Activated naive CD4-positive, alpha-beta T cell treated with anti-CD3 and anti-CD28 coated beads, Interleukin-2, amount 10 ng/mL, durations not matched to agents 7 days and 5 days (primary cell): ENCODE results near the gene ZWILCH.

ENCODE experiments used
- CTCF ChIA-PET: fragments of 350-600 bp; sonication (Branson Sonifier 250); formaldehyde crosslinking; loops from one replicate; lab custom pipeline; 2021; ENCODE audit warnings: antibody characterized with exemption; lab: Charles Lee
- DNase-seq: peaks from one replicate; pipeline ENCODE4 v3.0.0-alpha.2; 2020
- H3K27ac Mint-ChIP-seq: one replicate; pipeline ENCODE4 v1.8.0; 2021; ENCODE audit warnings: mild to moderate bottlenecking, moderate library complexity, mixed read lengths
- H3K27me3 Mint-ChIP-seq: one replicate; pipeline ENCODE4 v1.8.0; 2021; ENCODE audit warnings: mild to moderate bottlenecking, mixed read lengths
- H3K36me3 Mint-ChIP-seq: one replicate; pipeline ENCODE4 v1.8.0; 2021; ENCODE audit warnings: mixed read lengths
- H3K4me1 Mint-ChIP-seq: one replicate; pipeline ENCODE4 v1.8.0; 2021; ENCODE audit warnings: mixed read lengths
- H3K4me3 Mint-ChIP-seq: one replicate; pipeline ENCODE4 v1.8.0; 2021; ENCODE audit warnings: mild to moderate bottlenecking, moderate library complexity, mixed read lengths
- H3K9me3 Mint-ChIP-seq: one replicate; pipeline ENCODE4 v1.8.0; 2021; ENCODE audit warnings: mixed read lengths

The ZWILCH gene

DNA sequence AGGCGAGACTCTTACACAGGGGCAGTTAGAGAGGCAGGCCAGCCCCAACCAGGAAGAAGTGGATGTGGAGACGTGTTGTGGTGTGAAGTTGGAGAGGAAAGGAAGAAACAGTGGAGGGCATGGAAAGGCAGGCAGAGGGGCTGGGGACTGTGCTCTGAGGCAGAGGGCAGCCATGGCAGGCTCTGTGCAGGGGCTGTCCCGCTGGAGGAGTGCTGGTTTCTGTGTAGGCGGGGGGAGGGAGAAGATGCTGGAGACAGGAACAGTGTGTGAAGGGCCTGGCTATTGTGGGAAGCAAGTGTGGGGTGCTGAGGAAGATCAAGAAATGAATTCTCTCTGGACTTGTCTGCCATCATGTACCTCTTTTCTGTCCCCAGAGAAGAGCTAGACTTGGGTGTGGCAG, 28.6 kb upstream of the ZWILCH start:
- CTCF ChIA-PET: no interaction called here
- H3K4me1 Mint-ChIP-seq: peaks cover 27% of the 10 kb centered on the region
- DNase-seq: no peak
- H3K27ac Mint-ChIP-seq: no peak overlapping the region
- no peaks in the 10 kb centered on the region for H3K9me3 Mint-ChIP-seq
- H3K4me3 Mint-ChIP-seq: no peak overlapping the region
- peaks cover 33% of the 10 kb centered on the region for H3K36me3 Mint-ChIP-seq
- H3K27me3 Mint-ChIP-seq: no peaks in the 10 kb centered on the region

DNA sequence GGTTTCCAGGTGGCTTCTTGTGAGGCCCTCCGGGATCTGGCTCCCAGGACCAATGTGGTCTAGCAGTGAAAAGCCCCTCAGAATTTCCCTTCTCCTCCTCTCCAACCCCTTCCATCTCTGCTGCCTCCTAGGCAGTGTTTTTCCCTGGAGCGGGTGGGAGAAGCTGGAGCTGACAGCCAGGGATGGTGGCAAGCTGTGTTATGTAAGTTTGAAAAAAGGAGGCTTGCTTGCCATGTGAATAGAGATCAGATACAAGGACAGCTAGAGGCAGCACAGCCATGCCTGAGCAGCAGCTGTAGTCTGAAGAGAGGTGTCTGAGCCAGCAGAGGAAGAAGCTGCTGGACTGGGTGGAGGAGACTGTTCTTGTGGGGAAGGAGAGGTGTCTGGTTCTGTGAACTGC, 28.1 kb upstream of the ZWILCH start:
- H3K4me1 Mint-ChIP-seq: peaks cover 23% of the 10 kb centered on the region
- no peaks in the 10 kb centered on the region for H3K9me3 Mint-ChIP-seq
- no peak for DNase-seq
- H3K36me3 Mint-ChIP-seq: peaks cover 38% of the 10 kb centered on the region
- H3K27me3 Mint-ChIP-seq: no peaks in the 10 kb centered on the region
- no peak overlapping the region for H3K4me3 Mint-ChIP-seq
- no peak overlapping the region for H3K27ac Mint-ChIP-seq
- CTCF ChIA-PET: no interaction called here

DNA sequence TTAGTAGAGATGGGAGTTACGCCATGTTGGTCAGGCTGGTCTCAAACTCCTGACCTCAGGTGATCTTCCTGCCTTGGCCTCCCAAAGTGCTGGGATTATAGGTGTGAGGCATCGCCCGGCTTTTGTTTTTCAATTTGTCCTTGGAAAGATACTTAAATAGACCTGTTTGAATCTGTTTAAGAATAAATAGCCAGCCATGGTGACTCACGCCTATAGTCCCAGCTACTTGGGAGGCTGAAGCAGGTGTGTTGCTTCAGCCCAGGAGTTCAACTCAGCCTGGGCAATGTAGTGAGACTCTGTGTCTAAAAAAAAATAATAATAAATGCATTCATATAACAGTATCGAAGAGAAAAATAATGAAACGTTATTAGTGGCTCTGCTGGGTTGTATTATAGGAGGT, 24.9 kb upstream of the ZWILCH start:
- CTCF ChIA-PET: interaction anchor here (0.7 kb wide), 1 partner anchor 9 kb away, joined by 5 read pairs; no protein-coding TSS in a partner anchor
- Mint-ChIP-seq H3K27ac (no peak overlapping the region), H3K4me3 (no peak overlapping the region), H3K9me3 (no peaks in the 10 kb centered on the region), H3K36me3 (peaks cover 57% of the 10 kb centered on the region), H3K27me3 (no peaks in the 10 kb centered on the region), H3K4me1 (peaks cover 9% of the 10 kb centered on the region)
- DNase-seq: no peak

DNA sequence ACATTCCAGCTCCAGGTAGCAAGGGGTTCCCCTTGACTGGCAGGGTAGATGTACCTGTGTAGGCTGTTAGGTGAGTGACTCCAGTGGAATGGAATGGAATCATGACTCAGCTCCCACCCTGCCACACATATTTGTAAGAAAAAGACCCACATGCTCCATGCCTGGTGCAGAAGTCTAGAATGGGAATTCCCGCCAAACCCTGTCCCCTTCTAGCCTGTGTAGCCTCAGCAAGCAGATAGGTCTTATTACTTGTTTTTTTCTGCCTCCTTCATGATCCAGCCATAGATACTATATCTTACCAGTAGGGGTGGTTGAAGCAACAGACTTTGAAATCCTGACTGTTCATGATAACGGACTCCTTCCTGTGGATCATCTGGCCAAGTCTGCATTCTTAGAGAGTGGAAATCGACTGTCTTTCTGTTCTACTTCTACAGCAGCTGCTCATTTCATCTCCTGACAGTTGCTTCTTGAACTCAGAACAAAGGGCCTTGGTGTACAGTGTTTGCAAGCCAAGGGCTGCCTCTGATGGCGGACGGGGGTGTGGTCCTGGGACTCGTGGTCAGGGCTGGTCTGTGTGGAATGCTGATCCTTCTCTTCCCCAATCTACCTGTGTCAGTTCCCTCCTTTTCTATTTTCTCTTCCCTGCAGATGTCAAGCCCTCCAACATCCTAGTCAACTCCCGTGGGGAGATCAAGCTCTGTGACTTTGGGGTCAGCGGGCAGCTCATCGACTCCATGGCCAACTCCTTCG, 23.8 kb upstream of the ZWILCH start:
- Mint-ChIP-seq H3K36me3 (peaks cover 54% of the 10 kb centered on the region), H3K9me3 (no peaks in the 10 kb centered on the region), H3K27me3 (no peaks in the 10 kb centered on the region), H3K27ac (no peak overlapping the region), H3K4me1 (peaks cover 6% of the 10 kb centered on the region), H3K4me3 (no peak overlapping the region)
- CTCF ChIA-PET: interaction anchor here (0.7 kb wide), 1 partner anchor 10 kb away, joined by 5 read pairs; no protein-coding TSS in a partner anchor
- no peak for DNase-seq

DNA sequence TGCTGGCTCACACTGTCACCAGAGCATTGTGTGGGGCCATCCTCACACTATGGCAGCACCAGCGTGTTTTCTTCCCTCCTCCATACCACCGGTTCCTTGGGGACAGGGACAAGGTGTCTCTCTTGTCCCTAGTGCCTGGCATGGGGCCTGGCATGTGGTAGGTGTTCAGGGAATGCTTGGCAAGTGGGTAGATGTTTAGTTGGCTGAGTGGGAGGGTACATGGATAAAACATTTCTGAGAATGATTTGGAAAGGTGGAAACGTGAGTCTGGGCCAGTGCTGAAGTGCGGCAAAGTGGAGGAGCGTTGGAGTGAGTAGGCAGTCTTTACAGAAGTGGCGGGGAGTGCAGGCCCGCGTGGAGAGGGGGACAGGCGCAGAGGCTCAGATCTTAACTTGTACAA, 22.6 kb upstream of the ZWILCH start:
- no peak for DNase-seq
- CTCF ChIA-PET: no interaction called here
- H3K36me3 Mint-ChIP-seq: peaks cover 61% of the 10 kb centered on the region
- no peak overlapping the region for H3K4me3 Mint-ChIP-seq
- no peaks in the 10 kb centered on the region for H3K27me3 Mint-ChIP-seq
- no peak overlapping the region for H3K27ac Mint-ChIP-seq
- no peaks in the 10 kb centered on the region for H3K9me3 Mint-ChIP-seq
- peaks cover 3% of the 10 kb centered on the region for H3K4me1 Mint-ChIP-seq

DNA sequence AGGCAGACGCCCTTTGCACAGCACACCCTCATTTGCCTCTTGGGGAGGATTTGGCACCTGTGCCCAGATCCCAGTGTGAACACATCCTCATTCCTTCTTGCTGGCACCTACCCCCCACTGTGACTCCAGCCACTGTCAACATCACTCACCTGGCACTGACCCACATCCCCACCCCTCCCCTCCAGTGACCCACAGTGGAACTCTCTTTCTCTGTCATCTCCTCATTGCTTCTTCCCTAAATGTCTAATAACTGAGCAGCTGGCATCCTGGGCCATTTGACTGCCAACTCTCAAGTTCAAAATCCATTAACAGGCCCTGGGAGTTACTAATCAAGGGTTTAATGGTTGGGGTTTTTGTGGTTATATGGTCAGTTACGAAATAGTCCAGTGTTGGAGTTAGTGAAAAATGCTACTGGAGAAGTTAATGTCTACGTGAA, 22.0 kb upstream of the ZWILCH start:
- Mint-ChIP-seq H3K27me3 (no peaks in the 10 kb centered on the region), H3K27ac (no peak overlapping the region), H3K4me1 (peaks cover 3% of the 10 kb centered on the region), H3K9me3 (no peaks in the 10 kb centered on the region), H3K4me3 (no peak overlapping the region), H3K36me3 (peaks cover 67% of the 10 kb centered on the region)
- no peak for DNase-seq
- CTCF ChIA-PET: no interaction called here

DNA sequence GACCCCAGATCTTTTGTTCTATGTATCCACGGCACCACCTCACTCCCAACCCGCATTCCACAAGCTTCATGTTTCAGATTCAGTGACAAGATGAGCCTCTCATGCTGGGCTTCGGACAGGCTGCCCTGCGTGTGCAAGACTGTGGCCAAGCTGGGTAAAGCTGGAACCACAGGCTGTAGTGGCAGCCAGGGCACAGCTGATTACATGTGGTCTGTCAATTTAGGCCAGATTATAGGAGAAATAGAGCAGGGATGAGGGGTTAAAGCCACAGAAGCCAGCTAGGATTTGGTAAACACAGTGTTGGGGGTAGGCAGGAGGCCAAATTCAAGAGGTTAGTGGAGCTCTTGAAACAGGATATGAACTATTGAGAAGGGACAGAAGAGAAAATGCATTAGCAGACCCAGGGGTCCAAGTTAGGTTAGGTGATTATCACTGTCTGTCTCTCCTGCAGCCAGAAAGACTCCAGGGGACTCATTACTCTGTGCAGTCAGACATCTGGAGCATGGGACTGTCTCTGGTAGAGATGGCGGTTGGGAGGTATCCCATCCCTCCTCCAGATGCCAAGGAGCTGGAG, 20.5 kb upstream of the ZWILCH start:
- H3K9me3 Mint-ChIP-seq: no peaks in the 10 kb centered on the region
- no peaks in the 10 kb centered on the region for H3K27me3 Mint-ChIP-seq
- no peak overlapping the region for H3K4me3 Mint-ChIP-seq
- no peak for DNase-seq
- CTCF ChIA-PET: no interaction called here
- peaks cover 4% of the 10 kb centered on the region for H3K4me1 Mint-ChIP-seq
- peaks cover 71% of the 10 kb centered on the region for H3K36me3 Mint-ChIP-seq
- no peak overlapping the region for H3K27ac Mint-ChIP-seq

DNA sequence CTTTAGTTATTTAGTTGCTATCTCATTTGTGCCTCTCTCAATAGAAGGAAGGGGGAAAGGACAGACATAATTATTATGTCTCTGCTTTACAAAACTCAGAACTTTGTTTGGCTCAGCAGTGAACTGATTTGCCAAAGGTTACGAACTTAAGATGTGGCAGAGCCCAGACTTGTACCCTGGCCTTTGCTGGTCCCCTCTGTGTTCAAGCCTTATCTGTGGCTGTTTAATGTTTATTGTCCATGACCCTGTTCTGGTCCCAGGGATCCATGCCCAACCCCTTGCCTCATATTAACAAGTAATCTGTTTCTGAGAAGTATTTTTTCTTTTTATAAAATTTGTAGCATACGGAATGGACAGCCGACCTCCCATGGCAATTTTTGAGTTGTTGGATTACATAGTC, 18.2 kb upstream of the ZWILCH start:
- H3K4me1 Mint-ChIP-seq: peaks cover 4% of the 10 kb centered on the region
- peaks cover 75% of the 10 kb centered on the region for H3K36me3 Mint-ChIP-seq
- no peak overlapping the region for H3K4me3 Mint-ChIP-seq
- no peaks in the 10 kb centered on the region for H3K27me3 Mint-ChIP-seq
- DNase-seq: no peak
- H3K9me3 Mint-ChIP-seq: no peaks in the 10 kb centered on the region
- no peak overlapping the region for H3K27ac Mint-ChIP-seq
- CTCF ChIA-PET: no interaction called here

DNA sequence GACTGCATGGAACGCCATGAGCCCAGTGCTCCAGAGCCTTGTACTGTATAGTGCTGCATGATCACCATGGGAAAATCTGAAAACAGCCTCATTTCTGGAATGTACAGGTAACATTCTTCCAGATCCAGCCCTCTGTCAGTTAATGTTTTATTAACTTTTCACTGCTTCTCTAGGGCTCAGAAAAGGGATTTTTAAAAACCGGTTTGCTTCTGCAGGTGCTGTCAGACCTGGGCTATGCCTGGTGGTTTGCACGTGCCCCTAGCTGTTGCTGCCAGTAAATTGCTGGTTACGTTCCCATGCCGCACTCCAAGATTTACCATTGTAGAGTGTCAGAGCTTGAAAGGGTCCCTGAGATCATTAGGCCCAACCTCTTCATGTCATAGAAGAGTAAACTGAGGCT, 16.6 kb upstream of the ZWILCH start:
- Mint-ChIP-seq H3K27ac (no peak overlapping the region), H3K36me3 (peaks cover 76% of the 10 kb centered on the region), H3K4me1 (peaks cover 4% of the 10 kb centered on the region), H3K9me3 (no peaks in the 10 kb centered on the region), H3K27me3 (no peaks in the 10 kb centered on the region), H3K4me3 (no peak overlapping the region)
- DNase-seq: no peak
- CTCF ChIA-PET: interaction anchor here (2.8 kb wide), 1 partner anchor 10 kb away, joined by 13 read pairs; no protein-coding TSS in a partner anchor

DNA sequence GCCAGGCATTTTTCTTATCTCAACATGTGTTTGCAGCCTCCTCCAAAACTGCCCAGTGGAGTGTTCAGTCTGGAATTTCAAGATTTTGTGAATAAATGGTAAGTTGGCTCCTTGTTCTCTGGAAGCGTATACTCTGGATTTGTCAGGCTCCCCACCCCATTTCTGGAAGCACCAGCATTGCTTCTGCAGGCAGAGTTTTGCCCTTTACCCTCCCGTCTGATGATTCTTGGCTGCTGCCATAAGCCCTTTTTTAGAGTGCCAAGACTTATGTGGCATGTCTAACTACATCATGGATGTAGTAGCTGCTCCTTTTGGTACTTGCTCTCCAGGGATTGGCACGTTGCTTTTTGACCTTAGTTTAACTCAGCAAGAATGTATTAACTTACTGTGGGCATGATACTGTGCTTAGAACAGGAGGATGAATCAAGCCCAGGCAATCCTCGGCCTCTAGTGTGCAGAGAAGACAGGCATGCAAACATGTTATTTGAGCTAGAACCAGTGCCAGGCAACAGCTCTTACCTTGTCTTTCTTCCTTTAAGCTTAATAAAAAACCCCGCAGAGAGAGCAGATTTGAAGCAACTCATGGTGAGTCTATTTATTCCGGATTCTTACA, 15.8 kb upstream of the ZWILCH start:
- no peak overlapping the region for H3K4me3 Mint-ChIP-seq
- no peak for DNase-seq
- CTCF ChIA-PET: interaction anchor here (1.1 to 2.8 kb wide), 2 partner anchors 9 to 19 kb away, joined by 3 to 13 read pairs; no protein-coding TSS in a partner anchor
- no peak overlapping the region for H3K27ac Mint-ChIP-seq
- peaks cover 80% of the 10 kb centered on the region for H3K36me3 Mint-ChIP-seq
- H3K27me3 Mint-ChIP-seq: no peaks in the 10 kb centered on the region
- no peaks in the 10 kb centered on the region for H3K9me3 Mint-ChIP-seq
- peaks cover 4% of the 10 kb centered on the region for H3K4me1 Mint-ChIP-seq

DNA sequence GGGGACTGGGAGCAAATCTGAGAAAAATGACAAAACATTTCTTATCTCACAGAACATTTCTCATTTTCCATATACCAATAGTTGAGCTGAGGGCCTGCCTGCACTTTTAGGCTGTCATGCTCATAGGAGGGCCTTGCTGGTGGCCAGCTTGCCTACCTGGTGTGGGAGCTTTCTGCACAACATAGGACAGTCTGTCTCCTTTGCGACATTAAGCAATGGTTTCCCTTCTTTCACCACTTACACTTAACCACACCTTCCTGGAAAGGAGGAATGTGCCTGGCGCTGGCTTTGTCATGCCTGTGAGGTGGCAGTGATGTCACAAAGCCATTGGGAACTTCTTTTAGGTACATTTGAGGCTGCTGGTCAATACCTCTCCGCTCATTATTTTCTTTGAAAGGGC, 13.3 kb upstream of the ZWILCH start:
- CTCF ChIA-PET: no interaction called here
- peak overlapping the region; percentile 37 for H3K27ac Mint-ChIP-seq

DNA sequence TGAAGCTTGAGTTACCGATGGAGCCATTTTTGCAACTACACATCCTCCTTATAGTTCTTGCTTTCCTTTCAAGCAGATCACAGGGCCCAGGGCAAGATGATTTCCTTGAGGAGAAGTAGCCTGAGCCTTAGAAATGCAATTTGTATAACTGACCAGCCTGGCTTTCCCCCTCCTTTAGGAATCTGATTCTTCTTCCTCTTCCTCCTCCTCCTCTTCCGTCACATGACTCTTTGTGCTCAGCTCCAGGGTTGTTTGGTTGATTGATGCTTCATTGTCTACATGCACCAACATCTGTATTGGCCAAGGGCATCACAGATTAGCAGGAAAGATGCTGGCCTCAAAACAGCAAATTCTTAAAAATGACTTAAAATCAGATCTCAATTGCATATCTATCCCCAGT, 10.9 kb upstream of the ZWILCH start:
- Mint-ChIP-seq H3K9me3 (no peaks in the 10 kb centered on the region), H3K4me1 (peaks cover 34% of the 10 kb centered on the region), H3K27ac (peak overlapping the region; percentile 40), H3K27me3 (no peaks in the 10 kb centered on the region), H3K4me3 (no peak overlapping the region), H3K36me3 (peaks cover 79% of the 10 kb centered on the region)
- no peak for DNase-seq
- CTCF ChIA-PET: no interaction called here

More for the DNA sequence above, 13.3 kb upstream of the ZWILCH start:
- no peaks in the 10 kb centered on the region for H3K27me3 Mint-ChIP-seq
- H3K36me3 Mint-ChIP-seq: peaks cover 76% of the 10 kb centered on the region
- DNase-seq: no peak
- no peaks in the 10 kb centered on the region for H3K9me3 Mint-ChIP-seq
- H3K4me1 Mint-ChIP-seq: peaks cover 17% of the 10 kb centered on the region
- no peak overlapping the region for H3K4me3 Mint-ChIP-seq

DNA sequence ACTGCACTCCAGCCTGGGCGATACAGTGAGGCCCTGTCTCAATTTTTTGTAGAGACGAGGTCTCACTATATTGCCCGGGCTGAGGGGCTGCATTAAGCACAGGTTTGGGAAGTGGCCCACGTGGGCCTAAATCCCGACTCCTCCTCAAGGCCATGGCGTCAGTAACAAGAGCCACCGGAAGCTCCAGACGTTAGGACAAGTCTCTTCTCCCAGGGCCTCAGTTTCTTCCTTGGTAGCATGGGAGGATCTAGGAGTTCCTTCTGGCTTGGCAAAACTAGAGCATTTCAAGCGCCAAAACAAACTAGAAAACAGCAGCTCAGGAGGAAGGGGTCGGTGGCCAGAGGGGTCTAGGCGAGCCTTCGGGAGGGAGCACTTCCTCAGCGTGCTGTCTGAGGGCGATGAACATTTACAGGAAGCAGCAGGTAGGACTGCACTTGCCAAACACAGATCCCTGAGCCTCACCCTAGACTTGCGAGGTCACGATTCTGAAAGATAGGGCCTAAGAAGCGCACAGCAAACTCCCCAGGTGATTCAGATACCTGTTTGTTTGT, 8.1 kb upstream of the ZWILCH start:
- H3K27ac Mint-ChIP-seq: peak overlapping the region; percentile 97
- DNase-seq: no peak
- no peaks in the 10 kb centered on the region for H3K9me3 Mint-ChIP-seq
- no peaks in the 10 kb centered on the region for H3K27me3 Mint-ChIP-seq
- H3K36me3 Mint-ChIP-seq: peaks cover 84% of the 10 kb centered on the region
- peaks cover 55% of the 10 kb centered on the region for H3K4me1 Mint-ChIP-seq
- peak overlapping the region; percentile 97 for H3K4me3 Mint-ChIP-seq
- CTCF ChIA-PET: interaction anchor here (0.8 to 4.1 kb wide), 16 partner anchors 22 to 355 kb away, joined by 3 to 60 read pairs (median 6); partner anchors contain the start of genes DIS3L, MAP2K1 and TIPIN
